ENCODE data around the gene COX6B2. TPM values are rescaled to one million over a fixed set of nuclear protein-coding genes. Genes with fewer than 3 reads are reported as not detected.

COX6B2 gene
- total and polyA plus RNA-seq, 2 of the 13 experiments (the other 11 are each of a cell fraction or from before 2014, with no cell fraction given) = 0.21 TPM; not detected in 1

- no peak for FAIRE-seq
- H3K27ac ChIP-seq (ENCODE audit: extremely low read length, insufficient read depth, low read length) = no peak overlapping the region
- H2AFZ ChIP-seq (ENCODE audit: low read length) = no peak overlapping the region
- peaks cover 8 to 55% of the 10 kb centered on the region in 2 experiments; a peak in 4 of 5 replicates for H3K27me3 ChIP-seq (ENCODE audit: control insufficient read depth in 1 of 2, insufficient read depth in 2 of 2, low read length in 2 of 2)
- H3K4me1 ChIP-seq (ENCODE audit: insufficient read depth, low read length) = peaks cover 19% of the 10 kb centered on the region
- H3K79me2 ChIP-seq (ENCODE audit: insufficient read depth, low read length) = no peaks in the 10 kb centered on the region
- 15% methylated on average over 15 of the region's 24 CpGs for WGBS (ENCODE audit: low lambda C conversion rate)
- H3K9ac ChIP-seq (ENCODE audit: insufficient read depth, low read depth, low read length) = 0 out of 2 replicates have a peak overlapping the region, but pooled peaks have one; percentile 29
- ATAC-seq = no peak
- ChIA-PET POLR2A (interaction anchor here (1.8 kb wide), 1 partner anchor 14 kb away, joined by 4 read pairs; the partner anchor contains the start of gene KMT5C), CTCF (ENCODE audit: low intra/inter-chr PET ratio, low total read pairs) (no interaction called here)
- H3K9me3 ChIP-seq (ENCODE audit: low read length) = no peaks in the 10 kb centered on the region
- H3K4me3 ChIP-seq (replicated peaks in 1 of 3; ENCODE audit: insufficient read depth in 1 of 3, low read depth in 2 of 3, low read length in 3 of 3) = peak overlapping the region; percentile 30 to 74 (median 65)
- peak overlapping the region; percentile 88 for H3K4me2 ChIP-seq (ENCODE audit: low read depth, low read length)
- in situ Hi-C loops (cut with HindIII; ENCODE audit: extremely low pct_ligation_motif_present, low pct_unique_long_range_greater_than_20kb) = no loop called here
- no peak for DNase-seq (ENCODE audit: low spot score)
- 0 out of 2 replicates have a peak, but pooled peaks cover 4% of the 10 kb centered on the region for H4K20me1 ChIP-seq (ENCODE audit: insufficient read depth, low read length)
- intact Hi-C loops (cut with micrococcal nuclease; ENCODE audit: unreplicated experiment) = no loop called here
- H3K36me3 ChIP-seq (replicated peaks in 1 of 2; ENCODE audit: control insufficient read depth in 1 of 2, insufficient read depth in 2 of 2, low read length in 2 of 2) = no peaks in the 10 kb centered on the region
- TF ChIP-seq ZNF136 (CRISPR knock-in tag; IDR thresholded peaks at IDR 0.05; ENCODE audit: low read depth) = no peak
- TF ChIP-seq ZNF558 (CRISPR knock-in tag; IDR thresholded peaks at IDR 0.05; ENCODE audit: borderline replicate concordance) = no peak
- no peak for TF ChIP-seq ATF7-NPFF (CRISPR knock-in tag; IDR thresholded peaks at IDR 0.05; ENCODE audit: low read depth)
- 0 out of 2 replicates have a peak, but pooled peaks have one; percentile 36 for TF ChIP-seq DZIP1 (CRISPR knock-in tag; IDR thresholded peaks at IDR 0.05)
- 0 out of 2 replicates have a peak, but pooled peaks have one; percentile 15 for TF ChIP-seq ARNT2 (CRISPR knock-in tag; IDR thresholded peaks at IDR 0.05; ENCODE audit: low read depth)
- 0 out of 2 replicates have a peak, but pooled peaks have one; percentile 47 for TF ChIP-seq ZSCAN25 (CRISPR knock-in tag; IDR thresholded peaks at IDR 0.05)
- no peak for TF ChIP-seq DMAP1 (CRISPR knock-in tag; IDR thresholded peaks at IDR 0.05)
- TF ChIP-seq SPEN (CRISPR knock-in tag; IDR thresholded peaks at IDR 0.05; ENCODE audit: low read depth) = no peak
- BruUV-seq (replicated peaks) = no TSS peak
Observed at GRCh38 chr19:55353356-55353802, 1.1 kb downstream of the COX6B2 start.

All from HepG2 (cell line).